ENCODE measurements around the gene PHC2. TPM values are rescaled to one million over a fixed set of nuclear protein-coding genes. Genes with fewer than 3 reads are reported as not detected.

The PHC2 gene
- polyA plus RNA-seq, 1 donor (not counting 4 experiments of a cell fraction or from before 2014, with no cell fraction given) = 51.7 TPM

DNA sequence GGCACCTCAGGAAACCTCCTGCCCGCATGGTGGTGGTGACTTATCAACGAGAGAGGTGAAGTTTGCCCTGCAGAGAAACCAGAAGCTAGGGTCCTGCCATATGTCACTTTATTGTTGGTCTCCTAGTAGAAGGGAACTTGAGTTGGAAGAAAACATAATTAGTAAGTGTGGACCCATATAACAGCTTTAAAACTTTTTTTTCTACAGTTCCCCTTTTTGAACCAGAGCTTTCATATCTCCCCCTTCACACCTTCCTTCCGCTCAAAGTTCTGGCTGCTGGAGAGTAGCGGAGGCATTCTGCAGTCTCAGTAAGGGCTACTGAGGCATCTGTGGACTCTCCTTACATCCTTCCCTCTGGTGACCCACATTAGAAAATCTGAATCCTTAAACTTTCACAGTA lies 48.9 kb downstream of the PHC2 start:
- H3K4me1 ChIP-seq (ENCODE audit: control insufficient read depth, extremely low read depth, insufficient read depth, low read length) = peaks cover 33% of the 10 kb centered on the region
- no peak overlapping the region for H3K9ac ChIP-seq (ENCODE audit: control insufficient read depth, extremely low read depth, insufficient read depth, low read length)
- no peaks in the 10 kb centered on the region for H3K9me1 ChIP-seq (ENCODE audit: control insufficient read depth, extremely low read depth, insufficient read depth, low read length)
- peaks cover 0 to 3% of the 10 kb centered on the region in 2 experiments for H3K36me3 ChIP-seq (ENCODE audit: control insufficient read depth in 2 of 2, extremely low read depth in 1 of 2, insufficient read depth in 2 of 2, low read length in 2 of 2)
- no peak overlapping the region for H3K27ac ChIP-seq (ENCODE audit: control insufficient read depth, insufficient read depth, low read length)
- TF ChIP-seq, protein P1, sequence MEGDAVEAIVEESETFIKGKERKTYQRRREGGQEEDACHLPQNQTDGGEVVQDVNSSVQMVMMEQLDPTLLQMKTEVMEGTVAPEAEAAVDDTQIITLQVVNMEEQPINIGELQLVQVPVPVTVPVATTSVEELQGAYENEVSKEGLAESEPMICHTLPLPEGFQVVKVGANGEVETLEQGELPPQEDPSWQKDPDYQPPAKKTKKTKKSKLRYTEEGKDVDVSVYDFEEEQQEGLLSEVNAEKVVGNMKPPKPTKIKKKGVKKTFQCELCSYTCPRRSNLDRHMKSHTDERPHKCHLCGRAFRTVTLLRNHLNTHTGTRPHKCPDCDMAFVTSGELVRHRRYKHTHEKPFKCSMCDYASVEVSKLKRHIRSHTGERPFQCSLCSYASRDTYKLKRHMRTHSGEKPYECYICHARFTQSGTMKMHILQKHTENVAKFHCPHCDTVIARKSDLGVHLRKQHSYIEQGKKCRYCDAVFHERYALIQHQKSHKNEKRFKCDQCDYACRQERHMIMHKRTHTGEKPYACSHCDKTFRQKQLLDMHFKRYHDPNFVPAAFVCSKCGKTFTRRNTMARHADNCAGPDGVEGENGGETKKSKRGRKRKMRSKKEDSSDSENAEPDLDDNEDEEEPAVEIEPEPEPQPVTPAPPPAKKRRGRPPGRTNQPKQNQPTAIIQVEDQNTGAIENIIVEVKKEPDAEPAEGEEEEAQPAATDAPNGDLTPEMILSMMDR (optimal IDR thresholded peaks at IDR 0.05 in 1 of 3, IDR thresholded peaks at IDR 0.05 in 1 of 3, conservative IDR thresholded peaks at IDR 0.05 in 1 of 3; ENCODE audit: extremely low read depth in 1 of 3, insufficient read depth in 2 of 3, low read length in 3 of 3) = no peak
- TF ChIP-seq EZH2 (IDR thresholded peaks at IDR 0.05; ENCODE audit: low read length) = no peak
- FAIRE-seq (no peak), DNase-seq (ENCODE audit: low read depth, low spot score) (no peak)
- H4K20me1 ChIP-seq (ENCODE audit: control insufficient read depth, extremely low read depth, insufficient read depth, low read length) = no peaks in the 10 kb centered on the region
- H3K4me3 ChIP-seq (ENCODE audit: control insufficient read depth in 2 of 3, extremely low read depth in 1 of 3, insufficient read depth in 2 of 3, low read depth in 1 of 3, low read length in 3 of 3) = no peak overlapping the region
- H3K4me2 ChIP-seq (ENCODE audit: control insufficient read depth, extremely low read depth, insufficient read depth, low read depth, low read length) = no peak overlapping the region
- no peaks in the 10 kb centered on the region for H3K9me3 ChIP-seq (ENCODE audit: control insufficient read depth, low read depth, low read length)
- H3K79me2 ChIP-seq (ENCODE audit: control insufficient read depth, insufficient read depth, low read length) = peaks cover 29% of the 10 kb centered on the region
- no peak overlapping the region for H2AFZ ChIP-seq (ENCODE audit: control insufficient read depth, low read length)
- dilution Hi-C loops (cut with MboI; ENCODE audit: extremely low pct_ligation_motif_present, low sequenced_read_pairs) = no loop called here
- H3K27me3 ChIP-seq (ENCODE audit: control insufficient read depth, extremely low read depth, insufficient read depth, low read length) = no peaks in the 10 kb centered on the region

DNA sequence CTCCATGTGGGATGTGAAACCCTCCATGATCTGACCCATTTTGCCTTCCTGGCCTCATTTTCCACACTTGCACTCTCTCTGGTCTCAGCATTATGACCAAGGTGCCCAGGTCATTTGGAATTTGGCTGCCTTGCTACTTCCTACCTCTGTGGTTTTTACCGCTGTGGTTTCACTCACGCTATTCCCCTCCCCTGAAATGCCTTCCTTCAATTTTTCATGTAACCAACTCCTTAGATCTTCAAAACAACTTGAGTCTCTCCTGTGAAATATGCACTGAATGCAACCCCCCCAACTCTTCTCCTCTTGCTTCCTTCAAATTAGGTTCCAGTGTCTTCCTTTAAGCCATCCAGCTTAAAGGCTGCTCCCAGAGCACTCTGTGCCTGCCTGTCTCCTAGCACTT lies 50.1 kb downstream of the PHC2 start:
- DNase-seq (ENCODE audit: low read depth, low spot score) = no peak
- Histone ChIP-seq H3K27me3 (ENCODE audit: control insufficient read depth, extremely low read depth, insufficient read depth, low read length) (no peaks in the 10 kb centered on the region), H4K20me1 (ENCODE audit: control insufficient read depth, extremely low read depth, insufficient read depth, low read length) (no peaks in the 10 kb centered on the region), H3K9me3 (ENCODE audit: control insufficient read depth, low read depth, low read length) (no peaks in the 10 kb centered on the region), H2AFZ (ENCODE audit: control insufficient read depth, low read length) (no peak overlapping the region), H3K4me1 (ENCODE audit: control insufficient read depth, extremely low read depth, insufficient read depth, low read length) (peaks cover 35% of the 10 kb centered on the region), H3K9me1 (ENCODE audit: control insufficient read depth, extremely low read depth, insufficient read depth, low read length) (no peaks in the 10 kb centered on the region), H3K4me3 (ENCODE audit: control insufficient read depth in 2 of 3, extremely low read depth in 1 of 3, insufficient read depth in 2 of 3, low read depth in 1 of 3, low read length in 3 of 3) (no peak overlapping the region), H3K36me3 (ENCODE audit: control insufficient read depth in 2 of 2, extremely low read depth in 1 of 2, insufficient read depth in 2 of 2, low read length in 2 of 2) (peaks cover 0 to 3% of the 10 kb centered on the region in 2 experiments), H3K79me2 (ENCODE audit: control insufficient read depth, insufficient read depth, low read length) (peaks cover 27% of the 10 kb centered on the region), H3K4me2 (ENCODE audit: control insufficient read depth, extremely low read depth, insufficient read depth, low read depth, low read length) (no peak overlapping the region), H3K9ac (ENCODE audit: control insufficient read depth, extremely low read depth, insufficient read depth, low read length) (no peak overlapping the region), H3K27ac (ENCODE audit: control insufficient read depth, insufficient read depth, low read length) (no peak overlapping the region)
- FAIRE-seq = no peak
- dilution Hi-C loops (cut with MboI; ENCODE audit: extremely low pct_ligation_motif_present, low sequenced_read_pairs) = no loop called here
- no peak for TF ChIP-seq EZH2 (IDR thresholded peaks at IDR 0.05; ENCODE audit: low read length)
- TF ChIP-seq, protein P1 (optimal IDR thresholded peaks at IDR 0.05 in 1 of 3, IDR thresholded peaks at IDR 0.05 in 1 of 3, conservative IDR thresholded peaks at IDR 0.05 in 1 of 3; ENCODE audit: extremely low read depth in 1 of 3, insufficient read depth in 2 of 3, low read length in 3 of 3) = no peak
